IPS-20b (cell line): ENCODE data around the gene HS6ST3.

ENCODE experiments used
- H3K27ac ChIP-seq: one replicate; pipeline ENCODE4 v1.5.1; 2013; ENCODE audit warnings: low read length
- H3K27me3 ChIP-seq: 2 replicates; pipeline ENCODE4 v1.6.1; 2013; ENCODE audit warnings: mild to moderate bottlenecking, low read length, inconsistent platforms; ENCODE audit not compliant: insufficient read depth
- H3K36me3 ChIP-seq: 2 replicates; pipeline ENCODE4 v1.6.1; 2013; ENCODE audit warnings: low read depth, mild to moderate bottlenecking, inconsistent platforms, low read length, moderate library complexity; ENCODE audit not compliant: insufficient read depth
- H3K4me1 ChIP-seq: 2 replicates; pipeline ENCODE4 v1.6.1; 2013; ENCODE audit warnings: mild to moderate bottlenecking, control low read depth, inconsistent platforms, low read length, moderate library complexity; ENCODE audit not compliant: insufficient read depth
- H3K4me3 ChIP-seq: 2 replicates; pipeline ENCODE4 v1.5.1; 2013; ENCODE audit warnings: mild to moderate bottlenecking, low read length, inconsistent platforms
- H3K9ac ChIP-seq: 2 replicates; pipeline ENCODE4 v1.6.1; 2013; ENCODE audit warnings: low read depth, mild to moderate bottlenecking, inconsistent platforms, low read length, moderate library complexity
- H3K9me3 ChIP-seq: 2 replicates; pipeline ENCODE4 v1.6.1; 2013; ENCODE audit warnings: mild to moderate bottlenecking, low read depth, low read length, inconsistent platforms; ENCODE audit not compliant: insufficient read depth

Gene HS6ST3

GRCh38 chr13:96342852-96343465 is 253.1 kb downstream of the HS6ST3 start:
- no peak overlapping the region for H3K4me3 ChIP-seq
- no peaks in the 10 kb centered on the region for H3K27me3 ChIP-seq
- no peaks in the 10 kb centered on the region for H3K36me3 ChIP-seq
- no peaks in the 10 kb centered on the region for H3K9me3 ChIP-seq
- no peak overlapping the region for H3K9ac ChIP-seq
- no peak overlapping the region for H3K27ac ChIP-seq
- H3K4me1 ChIP-seq = no peaks in the 10 kb centered on the region

GRCh38 chr13:96346921-96347320 is 257.0 kb downstream of the HS6ST3 start:
- Histone ChIP-seq H3K4me3 (no peak overlapping the region), H3K4me1 (no peaks in the 10 kb centered on the region), H3K9me3 (no peaks in the 10 kb centered on the region), H3K9ac (no peak overlapping the region), H3K27me3 (no peaks in the 10 kb centered on the region), H3K36me3 (no peaks in the 10 kb centered on the region), H3K27ac (no peak overlapping the region)

DNA sequence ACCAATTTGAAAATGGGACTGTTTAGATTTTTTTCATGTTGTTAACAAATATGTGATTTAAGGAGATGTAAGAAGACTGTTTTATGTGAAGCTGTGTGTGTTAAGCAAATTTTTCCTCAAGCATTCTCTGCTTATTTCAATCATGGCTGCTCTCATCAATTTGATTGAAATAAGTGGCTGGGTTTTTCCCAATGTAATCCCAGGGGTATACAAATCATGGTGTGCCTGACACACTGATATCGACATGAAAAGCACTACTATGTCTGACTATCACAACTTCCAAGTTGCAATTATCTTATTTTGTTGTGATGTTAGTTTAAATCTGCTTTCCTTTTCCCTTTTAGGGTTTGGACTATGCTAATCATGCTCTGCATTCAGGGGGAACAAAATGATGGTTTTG is 283.7 kb downstream of the HS6ST3 start:
- Histone ChIP-seq H3K9me3 (no peaks in the 10 kb centered on the region), H3K4me3 (no peak overlapping the region), H3K4me1 (no peaks in the 10 kb centered on the region), H3K27me3 (no peaks in the 10 kb centered on the region), H3K9ac (no peak overlapping the region), H3K36me3 (no peaks in the 10 kb centered on the region), H3K27ac (no peak overlapping the region)

- no peak overlapping the region for H3K9ac ChIP-seq
Measured at GRCh38 chr13:96377835-96378234, 287.9 kb downstream of the HS6ST3 start.

DNA sequence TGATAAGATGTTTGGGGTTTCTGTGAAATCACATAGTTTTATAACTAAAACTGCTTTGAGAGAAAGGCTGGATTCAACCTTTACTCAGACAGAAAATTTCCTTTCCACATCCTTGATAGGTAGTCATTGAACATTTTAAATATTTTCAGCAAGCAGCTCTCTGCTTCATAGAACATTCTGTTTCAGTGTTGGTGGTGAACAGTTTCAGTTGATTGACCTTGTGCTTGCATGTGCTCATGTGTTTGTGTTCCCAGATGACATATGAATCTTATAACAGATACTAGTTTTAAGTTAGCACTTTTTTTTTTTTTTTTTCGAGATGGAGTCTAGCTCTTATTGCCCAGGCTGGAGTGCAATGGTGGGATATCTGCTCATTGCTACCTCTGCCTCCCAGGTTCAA is 290.1 kb downstream of the HS6ST3 start:
- Histone ChIP-seq H3K9ac (no peak overlapping the region), H3K4me1 (no peaks in the 10 kb centered on the region), H3K9me3 (no peaks in the 10 kb centered on the region), H3K27ac (no peak overlapping the region), H3K36me3 (no peaks in the 10 kb centered on the region), H3K27me3 (no peaks in the 10 kb centered on the region), H3K4me3 (no peak overlapping the region)

More at GRCh38 chr13:96377835-96378234, 287.9 kb downstream of the HS6ST3 start:
- H3K4me1 ChIP-seq = no peaks in the 10 kb centered on the region
- H3K36me3 ChIP-seq = no peaks in the 10 kb centered on the region
- H3K27ac ChIP-seq = no peak overlapping the region
- no peaks in the 10 kb centered on the region for H3K27me3 ChIP-seq
- H3K4me3 ChIP-seq = no peak overlapping the region
- H3K9me3 ChIP-seq = no peaks in the 10 kb centered on the region

DNA sequence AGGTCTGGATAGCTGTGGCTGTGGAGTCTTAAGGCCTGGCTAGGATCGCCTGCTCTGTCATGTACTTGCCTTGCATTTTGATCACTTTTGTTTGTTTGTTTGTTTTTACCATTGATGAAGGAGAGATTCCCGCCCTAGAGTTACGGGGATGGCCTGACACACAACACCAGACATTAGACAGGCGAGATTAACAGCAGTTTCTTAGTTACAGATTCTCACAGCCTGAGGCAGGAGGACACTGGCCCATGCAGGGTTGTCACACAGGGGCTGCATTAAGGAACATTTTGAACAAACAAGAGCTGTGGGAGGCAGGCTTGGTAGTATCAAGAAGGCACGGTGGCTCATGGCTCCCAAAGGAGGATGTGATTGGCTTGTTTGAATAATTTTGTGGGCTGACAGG is 291.8 kb downstream of the HS6ST3 start:
- Histone ChIP-seq H3K27ac (no peak overlapping the region), H3K9ac (no peak overlapping the region), H3K4me1 (no peaks in the 10 kb centered on the region), H3K4me3 (no peak overlapping the region), H3K27me3 (no peaks in the 10 kb centered on the region), H3K9me3 (no peaks in the 10 kb centered on the region), H3K36me3 (no peaks in the 10 kb centered on the region)

DNA sequence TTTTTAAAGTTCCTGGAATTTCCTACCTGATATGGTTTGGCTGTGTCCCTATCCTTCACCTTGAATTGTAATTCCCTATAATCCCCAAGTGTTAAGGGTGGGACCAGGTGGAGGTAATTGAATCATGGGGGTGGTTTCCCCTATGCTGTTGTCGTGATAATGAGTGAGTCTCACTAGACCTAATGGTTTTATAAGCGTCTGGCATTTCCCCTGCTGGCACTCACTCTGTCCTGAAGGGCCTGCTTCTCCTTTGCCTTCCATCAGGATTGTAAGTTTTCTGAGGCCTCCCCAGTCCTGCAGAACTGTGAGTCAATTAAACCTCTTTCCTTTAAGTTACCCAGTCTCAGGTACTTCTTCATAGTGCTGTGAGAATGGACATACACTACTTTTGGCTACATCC is 298.7 kb downstream of the HS6ST3 start:
- no peaks in the 10 kb centered on the region for H3K36me3 ChIP-seq

DNA sequence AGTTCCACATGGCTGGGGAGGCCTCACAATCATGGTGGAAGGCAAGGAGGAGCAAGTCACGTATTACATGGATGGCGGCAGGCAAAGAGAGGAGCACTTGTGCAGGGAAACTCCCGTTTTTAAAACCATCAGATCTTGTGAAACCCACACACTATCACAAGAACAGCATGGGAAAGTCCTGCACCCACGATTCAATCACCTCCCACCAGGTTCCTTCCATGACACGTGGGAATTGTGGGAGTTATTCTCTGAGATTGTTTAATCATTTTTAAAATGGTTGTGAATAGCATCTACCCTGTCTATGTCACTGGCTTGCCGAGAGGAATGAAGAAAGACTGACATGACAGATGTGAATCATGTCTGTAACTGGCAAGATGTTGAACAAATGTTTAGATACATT is 301.7 kb downstream of the HS6ST3 start:
- Histone ChIP-seq H3K4me1 (no peaks in the 10 kb centered on the region; the same call in 1 of the 2 replicates), H3K9ac (no peak overlapping the region), H3K9me3 (no peaks in the 10 kb centered on the region), H3K27ac (no peak overlapping the region), H3K27me3 (no peaks in the 10 kb centered on the region), H3K36me3 (no peaks in the 10 kb centered on the region), H3K4me3 (no peak overlapping the region)

More for the DNA sequence above, 298.7 kb downstream of the HS6ST3 start:
- H3K27me3 ChIP-seq = no peaks in the 10 kb centered on the region
- no peak overlapping the region for H3K27ac ChIP-seq
- H3K4me1 ChIP-seq = no peaks in the 10 kb centered on the region; the same call in 1 of the 2 replicates
- no peak overlapping the region for H3K4me3 ChIP-seq
- H3K9me3 ChIP-seq = no peaks in the 10 kb centered on the region
- H3K9ac ChIP-seq = no peak overlapping the region

- H3K27me3 ChIP-seq = no peaks in the 10 kb centered on the region
- no peaks in the 10 kb centered on the region for H3K4me1 ChIP-seq
- H3K36me3 ChIP-seq = no peaks in the 10 kb centered on the region
- no peak overlapping the region for H3K4me3 ChIP-seq
- H3K27ac ChIP-seq = no peak overlapping the region
- no peaks in the 10 kb centered on the region for H3K9me3 ChIP-seq
- H3K9ac ChIP-seq = no peak overlapping the region
Measured at GRCh38 chr13:96397807-96398206, 307.9 kb downstream of the HS6ST3 start.

DNA sequence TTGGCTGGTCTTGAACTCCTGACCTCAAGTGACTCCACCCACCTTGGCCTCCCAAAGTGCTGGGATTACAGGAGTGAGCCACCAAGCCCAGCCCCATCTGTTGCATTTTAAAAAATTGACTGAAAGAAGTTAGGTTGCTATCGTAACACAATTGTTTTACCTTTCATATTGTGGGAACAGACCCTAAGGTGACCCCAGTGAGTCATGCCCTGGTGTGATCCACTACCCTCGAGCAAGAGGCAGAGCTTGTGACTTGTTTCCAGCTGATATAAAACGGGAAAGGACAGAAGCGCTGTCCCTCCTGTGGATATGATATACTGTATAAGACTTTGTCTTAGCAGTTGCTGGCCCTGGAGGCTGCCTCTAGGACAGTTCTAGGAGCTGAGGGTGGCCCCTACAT is 308.6 kb downstream of the HS6ST3 start:
- H3K4me3 ChIP-seq = no peak overlapping the region
- no peak overlapping the region for H3K9ac ChIP-seq
- no peaks in the 10 kb centered on the region for H3K9me3 ChIP-seq
- no peaks in the 10 kb centered on the region for H3K36me3 ChIP-seq
- H3K4me1 ChIP-seq = no peaks in the 10 kb centered on the region
- no peak overlapping the region for H3K27ac ChIP-seq
- H3K27me3 ChIP-seq = no peaks in the 10 kb centered on the region

DNA sequence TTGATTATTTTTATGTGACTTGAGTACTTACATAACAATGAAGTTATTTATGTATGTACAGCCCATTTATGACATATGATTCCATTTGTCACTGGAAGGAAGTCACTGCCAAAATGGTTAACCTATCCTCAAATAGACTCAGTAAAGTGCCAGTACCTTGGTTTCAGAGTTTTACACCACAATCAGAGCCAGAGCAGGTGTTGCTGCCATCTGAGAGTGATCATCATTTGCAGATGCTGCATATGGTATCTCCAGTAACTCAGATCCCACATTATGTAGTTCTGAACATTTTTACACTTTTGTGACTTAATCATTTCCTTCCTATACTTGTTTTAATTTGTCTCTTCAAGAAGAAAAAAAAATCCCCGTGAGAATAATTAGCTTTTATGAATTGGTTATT is 313.3 kb downstream of the HS6ST3 start:
- Histone ChIP-seq H3K27ac (no peak overlapping the region), H3K9ac (no peak overlapping the region), H3K27me3 (no peaks in the 10 kb centered on the region), H3K4me1 (peaks cover 15% of the 10 kb centered on the region; the same call in 1 of the 2 replicates), H3K4me3 (no peak overlapping the region), H3K36me3 (no peaks in the 10 kb centered on the region), H3K9me3 (no peaks in the 10 kb centered on the region)

DNA sequence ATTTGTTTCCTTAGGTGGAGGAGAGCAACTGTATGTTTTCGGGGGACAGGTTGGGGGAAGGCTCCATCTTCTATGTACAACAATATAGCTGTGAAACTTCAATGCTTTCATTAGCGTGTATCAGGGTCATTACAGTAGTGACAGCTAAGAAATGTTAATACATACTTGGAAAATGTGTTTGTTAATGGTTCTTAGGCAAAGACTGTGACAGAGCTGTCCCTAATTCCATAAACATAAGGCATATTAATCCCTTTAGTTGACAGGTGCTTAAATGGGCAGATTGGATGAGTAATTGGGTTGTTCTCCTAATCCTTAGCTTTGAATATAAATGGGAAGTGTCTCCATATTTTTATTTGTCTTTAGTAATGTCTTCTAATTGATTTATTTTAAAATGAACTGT is 313.7 kb downstream of the HS6ST3 start:
- Histone ChIP-seq H3K9me3 (no peaks in the 10 kb centered on the region), H3K9ac (no peak overlapping the region), H3K36me3 (no peaks in the 10 kb centered on the region), H3K27me3 (no peaks in the 10 kb centered on the region), H3K4me3 (no peak overlapping the region), H3K27ac (no peak overlapping the region), H3K4me1 (peaks cover 15% of the 10 kb centered on the region; the same call in 1 of the 2 replicates)
